CD14-positive monocyte (primary cell): ENCODE data around the gene HSDL1. TPM values are rescaled to one million over a fixed set of nuclear protein-coding genes. Genes with fewer than 3 reads are reported as not detected.

Experiments
- DNase-seq, 3 donors: peaks; one replicate each; pipeline ENCODE4 v3.0.0-alpha.2; 2011 to 2022
- H2AFZ ChIP-seq: 2 replicates; pipeline ENCODE4 v1.6.0; 2012; ENCODE audit warnings: mild to moderate bottlenecking, low read depth, low read length, inconsistent platforms; ENCODE audit not compliant: insufficient read depth, poor library complexity, severe bottlenecking
- H3K27ac ChIP-seq, 2 donors: 1 replicate in 1 of 2; 2 replicates in 1 of 2; pipeline ENCODE4 v1.5.1; 2012 to 2013; ENCODE audit warnings: low read length in 2 of 2, control low read depth in 1 of 2, inconsistent platforms in 1 of 2, low read depth in 1 of 2, mild to moderate bottlenecking in 1 of 2
- H3K27me3 ChIP-seq, 2 donors: one replicate each; pipeline versions ENCODE4 v1.6.0 to v1.6.1; 2011 to 2013; ENCODE audit warnings: low read length in 2 of 2; ENCODE audit not compliant: control insufficient read depth in 2 of 2, insufficient read depth in 2 of 2
- H3K36me3 ChIP-seq, 2 donors: replicated peaks in 1 of 2; 1 replicate in 1 of 2; 2 replicates in 1 of 2; pipeline versions ENCODE4 v1.5.1 to v1.6.1; 2012 to 2013; ENCODE audit warnings: low read length in 2 of 2, control low read depth in 1 of 2, inconsistent platforms in 1 of 2, mild to moderate bottlenecking in 1 of 2; ENCODE audit not compliant: insufficient read depth in 2 of 2, control insufficient read depth in 1 of 2
- H3K4me1 ChIP-seq, 2 donors: 1 replicate in 1 of 2; 2 replicates in 1 of 2; pipeline versions ENCODE4 v1.5.1 to v1.6.1; 2012 to 2013; ENCODE audit warnings: low read length in 2 of 2, control low read depth in 1 of 2, inconsistent platforms in 1 of 2, mild to moderate bottlenecking in 1 of 2, moderate library complexity in 1 of 2; ENCODE audit not compliant: insufficient read depth in 2 of 2, control insufficient read depth in 1 of 2
- H3K4me2 ChIP-seq: replicated peaks from 2 replicates; pipeline ENCODE3; 2012; ENCODE audit warnings: low read length, moderate library complexity, mild to moderate bottlenecking; ENCODE audit not compliant: poor library complexity, severe bottlenecking; ENCODE audit errors: extremely low read depth
- H3K4me3 ChIP-seq, 3 experiments: fragments of 200-600 bp in 1 of 3; sonication (generic) in 1 of 3; replicated peaks in 1 of 3; 1 replicate in 2 of 3; 2 replicates in 1 of 3; pipeline ENCODE4 v1.5.1; 2011 to 2013; ENCODE audit warnings: low read length in 3 of 3, mild to moderate bottlenecking in 3 of 3, control low read depth in 2 of 3, low read depth in 2 of 3, inconsistent platforms in 1 of 3, moderate library complexity in 1 of 3
- H3K79me2 ChIP-seq: 2 replicates; pipeline ENCODE4 v1.6.0; 2012; ENCODE audit warnings: mild to moderate bottlenecking, control low read depth, inconsistent platforms, low read length, moderate library complexity; ENCODE audit not compliant: insufficient read depth
- H3K9ac ChIP-seq: 2 replicates; pipeline ENCODE4 v1.6.0; 2017; ENCODE audit warnings: low read length, mild to moderate bottlenecking; ENCODE audit not compliant: insufficient read depth, poor library complexity, severe bottlenecking
- H3K9me3 ChIP-seq, 2 donors: replicated peaks in 1 of 2; 1 replicate in 1 of 2; 2 replicates in 1 of 2; pipeline versions ENCODE4 v1.5.1 to v1.6.1; 2012 to 2013; ENCODE audit warnings: low read length in 2 of 2, control low read depth in 1 of 2; ENCODE audit not compliant: control insufficient read depth in 1 of 2, insufficient read depth in 1 of 2
- H4K20me1 ChIP-seq: 2 replicates; pipeline ENCODE4 v1.6.0; 2012; ENCODE audit warnings: mild to moderate bottlenecking, low read length, control low read depth, moderate library complexity; ENCODE audit not compliant: insufficient read depth
- H3K27ac Mint-ChIP-seq, 7 donors: one replicate each; pipeline ENCODE4 v1.8.0; 2020; ENCODE audit warnings: mild to moderate bottlenecking in 7 of 7, mixed read lengths in 7 of 7, moderate library complexity in 6 of 7, inconsistent platforms in 2 of 7
- H3K27me3 Mint-ChIP-seq, 3 donors: one replicate each; pipeline ENCODE4 v1.8.0; 2021 to 2022; ENCODE audit warnings: low read depth in 3 of 3, mild to moderate bottlenecking in 3 of 3, mixed read lengths in 3 of 3, moderate library complexity in 3 of 3, inconsistent platforms in 1 of 3
- H3K36me3 Mint-ChIP-seq, 2 donors: one replicate each; pipeline ENCODE4 v1.8.0; 2020; ENCODE audit warnings: mixed read lengths in 2 of 2, inconsistent platforms in 1 of 2, mild to moderate bottlenecking in 1 of 2
- H3K4me1 Mint-ChIP-seq: one replicate; pipeline ENCODE4 v1.8.0; 2020; ENCODE audit warnings: mild to moderate bottlenecking, mixed read lengths
- H3K4me3 Mint-ChIP-seq, 2 donors: one replicate each; pipeline ENCODE4 v1.8.0; 2020; ENCODE audit warnings: mild to moderate bottlenecking in 2 of 2, mixed read lengths in 2 of 2, moderate library complexity in 1 of 2
- H3K9me3 Mint-ChIP-seq, 7 donors: one replicate each; pipeline ENCODE4 v1.8.0; 2020 to 2022; ENCODE audit warnings: mixed read lengths in 7 of 7, mild to moderate bottlenecking in 6 of 7, moderate library complexity in 6 of 7, inconsistent platforms in 2 of 7
- WGBS: methylation state at CpG from one replicate; pipeline ENCODE4 v1.1.5; 2013; ENCODE audit warnings: missing lambda C conversion rate; ENCODE audit not compliant: insufficient coverage; 5-methylcytosine and 5-hydroxymethylcytosine counted together
- intact Hi-C, 2 donors: fragments of 100-400 bp; cut with micrococcal nuclease; formaldehyde crosslinking; loops; one replicate each; pipeline versions ENCODE4 v1.15.0 to v1.15.1; 2023
- polyA plus RNA-seq, 3 donors: library from polyadenylated mRNA; depleted of rRNA in 1 of 3; unstranded in 2 of 3; stranded (reverse) in 1 of 3; fragments of 300-500 nt in 2 of 3; fragments of >200 nt in 1 of 3; fragmentation: Illumina TruSeq in 2 of 3; gene quantifications; 1 replicate in 2 of 3; 2 replicates in 1 of 3; pipeline ENCODE4 v1.2.3, GENCODE V29; 2012 to 2021
- TF ChIP-seq, protein P1 (sequence below): fragments of 200-600 bp; IDR thresholded peaks from one replicate; pipeline ENCODE4 v1.8.0; 2022; ENCODE audit warnings: antibody characterized with exemption, mild to moderate bottlenecking

HSDL1 gene
- polyA plus RNA-seq, 3 donors: 7.3 to 13.3 (median 8.0) TPM

DNA sequence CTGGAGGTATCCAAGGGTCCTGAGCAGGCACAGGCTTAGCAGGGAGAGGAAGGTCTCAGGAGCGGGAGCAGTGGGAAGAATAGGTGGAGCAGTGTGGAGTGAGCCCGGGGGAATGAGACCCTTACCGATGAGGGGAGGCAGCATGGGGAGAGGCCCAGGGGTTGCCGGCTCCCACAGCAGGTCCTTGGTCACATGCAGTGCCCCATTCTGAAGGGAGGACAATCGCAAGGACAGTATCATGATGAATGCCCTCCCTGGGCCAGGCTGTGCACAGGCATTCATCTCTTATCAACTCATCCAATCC lies 38.5 kb upstream of the HSDL1 start:
- no peaks in the 10 kb centered on the region for H3K9me3 Mint-ChIP-seq
- intact Hi-C loops: loop anchor here in 1 of 2 donors (5.0 kb wide), 2 partner anchors 36 to 116 kb away; partner anchors contain the start of genes DNAAF1 and HSDL1
- Histone ChIP-seq H2AFZ (no peak overlapping the region), H4K20me1 (peaks cover 5% of the 10 kb centered on the region), H3K4me3 (no peak overlapping the region), H3K36me3 (peaks cover 63 to 68% of the 10 kb centered on the region in 2 donors), H3K27ac (no peak overlapping the region), H3K9ac (no peak overlapping the region), H3K79me2 (peaks cover 32% of the 10 kb centered on the region), H3K4me1 (peaks cover 7 to 11% of the 10 kb centered on the region in 2 donors), H3K9me3 (no peaks in the 10 kb centered on the region), H3K27me3 (no peaks in the 10 kb centered on the region), H3K4me2 (no peak overlapping the region)
- peaks cover 0 to 2% (median 1%) of the 10 kb centered on the region in 3 donors for H3K27me3 Mint-ChIP-seq
- TF ChIP-seq, protein P1, sequence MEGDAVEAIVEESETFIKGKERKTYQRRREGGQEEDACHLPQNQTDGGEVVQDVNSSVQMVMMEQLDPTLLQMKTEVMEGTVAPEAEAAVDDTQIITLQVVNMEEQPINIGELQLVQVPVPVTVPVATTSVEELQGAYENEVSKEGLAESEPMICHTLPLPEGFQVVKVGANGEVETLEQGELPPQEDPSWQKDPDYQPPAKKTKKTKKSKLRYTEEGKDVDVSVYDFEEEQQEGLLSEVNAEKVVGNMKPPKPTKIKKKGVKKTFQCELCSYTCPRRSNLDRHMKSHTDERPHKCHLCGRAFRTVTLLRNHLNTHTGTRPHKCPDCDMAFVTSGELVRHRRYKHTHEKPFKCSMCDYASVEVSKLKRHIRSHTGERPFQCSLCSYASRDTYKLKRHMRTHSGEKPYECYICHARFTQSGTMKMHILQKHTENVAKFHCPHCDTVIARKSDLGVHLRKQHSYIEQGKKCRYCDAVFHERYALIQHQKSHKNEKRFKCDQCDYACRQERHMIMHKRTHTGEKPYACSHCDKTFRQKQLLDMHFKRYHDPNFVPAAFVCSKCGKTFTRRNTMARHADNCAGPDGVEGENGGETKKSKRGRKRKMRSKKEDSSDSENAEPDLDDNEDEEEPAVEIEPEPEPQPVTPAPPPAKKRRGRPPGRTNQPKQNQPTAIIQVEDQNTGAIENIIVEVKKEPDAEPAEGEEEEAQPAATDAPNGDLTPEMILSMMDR: no peak
- peak overlapping the region in 4 of 7 donors; percentile 42 to 55 (median 46) for H3K27ac Mint-ChIP-seq
- H3K4me3 Mint-ChIP-seq: no peak overlapping the region
- peaks cover 58 to 67% of the 10 kb centered on the region in 2 donors for H3K36me3 Mint-ChIP-seq
- WGBS: 98% methylated on average over 5 of the region's 5 CpGs
- peaks cover 13% of the 10 kb centered on the region for H3K4me1 Mint-ChIP-seq
- no peak for DNase-seq

DNA sequence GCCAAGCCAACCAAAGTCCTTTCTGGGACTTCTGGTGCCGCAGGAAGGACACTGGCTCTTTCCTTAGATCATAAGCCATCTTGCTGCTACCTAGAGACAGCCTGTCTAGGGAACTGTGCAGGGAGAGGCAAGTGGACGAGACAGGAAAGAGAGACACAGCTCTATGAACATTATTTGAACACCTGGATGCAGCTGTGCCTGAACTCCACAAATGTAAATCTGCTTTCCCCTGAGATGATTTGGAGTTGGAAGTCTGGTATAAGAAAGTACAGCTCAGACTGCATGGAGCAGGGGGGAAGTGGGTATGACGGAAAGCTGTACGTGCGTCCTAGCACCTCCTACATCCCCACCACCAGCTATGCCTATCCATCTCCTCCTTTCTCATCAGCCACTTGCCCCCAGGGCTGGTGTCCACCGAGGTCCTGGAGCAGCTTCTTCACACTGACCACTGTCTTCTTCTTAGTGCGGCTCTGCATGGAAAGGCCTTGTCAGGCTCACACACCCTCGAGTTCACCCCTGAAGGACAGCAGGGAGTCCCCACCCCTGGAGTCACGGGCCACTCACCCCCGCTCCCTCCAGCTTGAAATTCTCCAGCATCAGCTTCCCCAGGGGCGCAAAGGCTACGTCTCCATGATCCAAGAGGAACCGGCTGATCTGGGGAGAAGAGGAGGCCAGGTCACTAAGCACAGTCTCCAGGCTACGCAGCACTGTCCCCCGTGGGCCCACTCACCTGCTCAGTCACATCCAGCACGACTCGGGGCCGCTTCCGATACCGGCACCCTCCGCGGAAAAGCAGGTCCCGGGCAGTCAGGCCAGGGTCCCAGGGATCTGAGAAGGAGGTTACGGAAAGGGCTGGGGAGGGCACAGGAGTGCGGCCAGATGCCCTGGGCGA lies 37.9 kb upstream of the HSDL1 start:
- Mint-ChIP-seq H3K27ac (peak overlapping the region in 4 of 7 donors; percentile 41 to 64 (median 54)), H3K27me3 (peaks cover 0 to 2% (median 1%) of the 10 kb centered on the region in 3 donors), H3K4me1 (peaks cover 13% of the 10 kb centered on the region), H3K4me3 (no peak overlapping the region), H3K9me3 (no peaks in the 10 kb centered on the region), H3K36me3 (peaks cover 64 to 73% of the 10 kb centered on the region in 2 donors)
- 97% methylated on average over 17 of the region's 26 CpGs for WGBS
- TF ChIP-seq, protein P1: no peak
- Histone ChIP-seq H4K20me1 (peaks cover 5% of the 10 kb centered on the region), H3K9ac (no peak overlapping the region), H3K4me2 (no peak overlapping the region), H3K27ac (peak overlapping the region in 1 of 2 donors; percentile 5), H3K9me3 (no peaks in the 10 kb centered on the region), H3K27me3 (no peaks in the 10 kb centered on the region), H3K4me1 (peaks cover 7 to 11% of the 10 kb centered on the region in 2 donors), H3K4me3 (no peak overlapping the region), H2AFZ (no peak overlapping the region), H3K36me3 (peaks cover 69 to 74% of the 10 kb centered on the region in 2 donors), H3K79me2 (peaks cover 32% of the 10 kb centered on the region)
- no peak for DNase-seq
- intact Hi-C loops: loop anchor here in 1 of 2 donors (5.0 kb wide), 2 partner anchors 36 to 116 kb away; partner anchors contain the start of genes DNAAF1 and HSDL1
